ENCODE measurements around the gene APOBEC3G. TPM values are rescaled to one million over a fixed set of nuclear protein-coding genes. Genes with fewer than 3 reads are reported as not detected.

APOBEC3G gene
- total and polyA plus RNA-seq, 10 of the 15 experiments (the other 5 are each of a cell fraction or from before 2014, with no cell fraction given) = 103 to 232 (median 152) TPM

- no peak for TF ChIP-seq ATF3 (IDR thresholded peaks at IDR 0.05; ENCODE audit: borderline replicate concordance, extremely low read depth, low read depth, low read length)
- no peak for TF ChIP-seq ZNF274 (IDR thresholded peaks at IDR 0.05; ENCODE audit: insufficient read depth, insufficient read length)
- no peak for TF ChIP-seq WRNIP1 (IDR thresholded peaks at IDR 0.05; ENCODE audit: borderline replicate concordance, low read depth, low read length)
- TF ChIP-seq REST (IDR thresholded peaks at IDR 0.05; ENCODE audit: low read depth, low read length) = no peak
- no peak for TF ChIP-seq CUX1 (IDR thresholded peaks at IDR 0.05; ENCODE audit: insufficient replicate concordance, low read depth, low read length)
- no peak for TF ChIP-seq PAX8 (IDR thresholded peaks at IDR 0.05)
Observed at GRCh38 chr22:39129746-39130145, 52.7 kb downstream of the APOBEC3G start (continued).
